HG03139 (cell line): ENCODE data around the gene FER.

Source experiments
- ATAC-seq: cut with Tn5 transposase; IDR thresholded peaks from one replicate; pipeline ENCODE4 v1.9.1; 2021; ENCODE audit not compliant: unreplicated experiment

Gene FER

DNA sequence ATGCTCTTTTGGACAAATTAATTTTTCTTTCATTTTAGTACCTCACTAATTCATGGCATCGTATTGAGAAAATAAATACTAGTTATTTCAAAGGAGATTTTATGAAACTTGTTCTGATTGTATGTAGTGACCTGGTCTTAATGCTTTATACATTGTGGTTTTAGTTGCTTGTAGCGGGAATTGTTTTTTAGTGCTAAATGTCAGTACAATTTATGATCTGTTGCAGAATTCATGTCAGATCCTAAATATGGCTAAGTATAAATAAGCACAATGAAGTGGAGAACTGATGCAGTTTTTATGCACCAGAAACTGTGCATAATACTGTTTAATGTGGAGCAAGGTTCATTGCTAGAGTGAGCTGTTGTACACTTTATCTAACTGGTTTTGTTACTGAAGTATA is 353.3 kb downstream of the FER start:
- ATAC-seq: no peak

- no peak for ATAC-seq
These were observed 354.5 kb downstream of the FER start for GRCh38 chr5:109102096-109102690.

DNA sequence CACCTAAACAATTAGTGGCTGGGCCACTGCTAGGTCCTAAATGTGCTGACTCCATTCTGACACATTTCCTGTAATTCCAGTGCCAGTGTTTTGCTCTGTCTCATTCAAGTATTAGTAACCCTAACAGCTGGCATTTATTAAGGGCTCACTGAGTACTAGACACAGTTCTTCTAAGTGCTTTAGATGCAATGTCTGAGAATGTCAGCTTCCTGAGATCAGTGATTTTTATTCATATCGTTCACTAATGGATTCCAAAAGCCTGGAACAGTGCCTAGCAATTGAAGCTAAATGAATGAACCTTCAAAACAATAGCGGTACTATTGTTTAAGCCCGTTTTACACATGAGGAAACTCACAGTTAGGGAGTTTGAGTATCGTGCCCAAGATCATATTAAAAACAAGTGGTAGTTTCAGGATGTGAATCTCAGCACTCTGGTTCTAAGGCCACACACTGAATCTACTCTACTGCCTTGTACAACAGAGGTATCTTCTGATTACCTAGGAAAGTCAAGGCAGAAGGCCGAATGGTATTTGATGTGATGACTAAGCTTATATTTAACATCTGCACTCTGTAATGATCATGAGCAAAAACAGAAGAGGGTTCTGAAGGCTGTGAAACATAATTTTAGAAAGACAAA is 358.1 kb downstream of the FER start:
- ATAC-seq: no peak

DNA sequence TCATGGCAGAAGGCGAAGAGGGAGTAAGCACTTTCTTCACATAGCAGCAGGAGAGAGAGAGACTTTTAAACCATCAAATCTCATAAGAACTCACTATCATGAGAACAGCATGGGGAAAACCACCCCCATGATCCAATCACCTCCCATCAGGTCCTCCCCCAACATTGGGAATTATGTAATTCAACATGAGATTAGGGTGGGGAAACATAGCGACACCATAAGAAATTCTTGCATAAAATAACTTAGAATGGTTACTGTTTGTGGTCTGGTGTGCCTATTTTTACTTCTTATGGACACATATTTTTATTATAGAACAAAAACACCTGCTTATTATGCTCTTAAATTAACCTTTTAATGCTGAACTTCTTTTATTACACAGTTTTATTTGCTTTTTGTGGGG is 364.0 kb downstream of the FER start:
- ATAC-seq: no peak

- no peak for ATAC-seq
These were observed 365.9 kb downstream of the FER start for GRCh38 chr5:109113608-109114007.

DNA sequence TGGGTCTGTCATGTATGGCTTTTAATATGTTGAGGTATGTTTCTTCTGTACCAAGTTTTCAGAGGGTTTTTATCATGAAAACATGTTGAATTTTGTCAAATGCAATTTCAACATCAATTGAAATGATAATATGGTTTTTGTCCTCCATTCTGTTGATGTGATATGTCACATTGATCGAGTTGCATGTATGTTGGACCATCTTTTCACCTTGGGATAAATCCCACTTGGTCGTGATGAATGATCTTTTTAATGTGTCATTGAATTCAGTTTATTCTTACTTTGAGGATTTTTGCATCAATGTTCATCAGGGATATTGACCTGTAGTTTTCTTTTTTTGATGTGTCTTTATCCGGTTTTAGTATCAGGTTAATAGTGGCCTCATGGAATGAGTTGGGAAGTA is 373.5 kb downstream of the FER start:
- ATAC-seq: no peak

GRCh38 chr5:109125755-109126429 is 378.2 kb downstream of the FER start:
- ATAC-seq: no peak

- no peak for ATAC-seq
These were observed 378.8 kb downstream of the FER start for GRCh38 chr5:109126481-109126880.

DNA sequence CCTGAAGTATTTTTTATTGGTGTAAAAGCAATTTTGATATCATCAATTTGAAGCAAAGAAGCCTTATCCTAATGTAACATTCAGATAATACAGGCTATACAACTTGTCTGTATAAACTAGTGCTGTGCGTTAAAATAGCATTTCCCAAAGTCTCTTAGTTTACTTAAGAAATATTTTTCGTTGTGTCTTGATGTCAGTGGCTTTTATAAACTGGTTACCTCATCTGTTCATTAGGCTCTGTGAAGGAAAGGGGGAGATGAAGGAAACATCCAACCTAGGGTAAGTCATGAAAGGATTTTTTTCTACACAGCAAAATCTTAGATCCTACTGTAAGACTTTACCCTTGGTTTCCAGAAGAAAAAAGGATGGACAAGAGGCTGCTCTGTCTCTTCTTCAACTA is 389.2 kb downstream of the FER start:
- no peak for ATAC-seq

DNA sequence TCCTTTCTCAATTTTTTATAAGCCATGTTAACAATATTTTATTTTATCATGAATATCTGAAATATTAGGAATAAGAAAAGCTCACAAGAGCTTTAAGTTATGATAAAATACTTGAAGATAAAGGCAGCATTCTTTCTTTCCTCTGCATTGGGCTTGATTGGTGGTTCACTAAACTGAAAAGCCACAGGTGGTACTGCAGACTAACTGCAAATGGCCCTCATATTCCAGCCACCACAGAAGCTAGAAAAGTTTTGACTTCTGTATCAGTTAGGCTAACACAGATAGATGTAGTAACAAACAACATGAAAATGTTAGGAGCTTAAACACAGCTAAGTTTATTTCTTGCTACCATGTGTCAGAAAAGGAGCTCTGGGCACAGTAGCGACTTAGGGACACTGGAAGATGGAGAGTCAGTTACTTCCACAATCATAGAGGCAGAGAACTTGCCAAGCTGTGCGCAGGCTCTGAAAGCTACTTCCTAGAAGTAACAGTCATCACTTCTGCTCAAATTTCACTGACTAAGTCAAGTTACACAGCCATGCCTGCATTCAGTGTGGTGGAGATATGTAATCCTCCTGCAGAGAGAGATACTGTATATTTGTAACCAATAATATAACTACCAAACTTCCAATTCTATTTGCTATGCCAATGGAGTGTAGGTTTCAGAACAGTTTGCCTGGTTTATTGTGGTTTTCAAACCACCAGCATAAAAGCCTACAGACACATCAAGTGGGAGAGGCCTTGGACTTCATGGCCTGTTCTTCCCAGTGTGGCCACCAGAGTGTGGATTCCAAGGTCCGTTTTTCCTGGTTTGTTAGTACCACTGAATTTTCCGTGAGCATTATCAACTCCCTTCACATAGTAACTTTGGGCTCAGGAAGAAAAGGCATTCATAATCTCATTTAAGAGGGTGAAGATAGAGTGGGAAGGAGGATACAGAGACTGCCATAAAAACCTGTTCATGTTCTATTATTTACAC is 393.8 kb downstream of the FER start:
- ATAC-seq: no peak

DNA sequence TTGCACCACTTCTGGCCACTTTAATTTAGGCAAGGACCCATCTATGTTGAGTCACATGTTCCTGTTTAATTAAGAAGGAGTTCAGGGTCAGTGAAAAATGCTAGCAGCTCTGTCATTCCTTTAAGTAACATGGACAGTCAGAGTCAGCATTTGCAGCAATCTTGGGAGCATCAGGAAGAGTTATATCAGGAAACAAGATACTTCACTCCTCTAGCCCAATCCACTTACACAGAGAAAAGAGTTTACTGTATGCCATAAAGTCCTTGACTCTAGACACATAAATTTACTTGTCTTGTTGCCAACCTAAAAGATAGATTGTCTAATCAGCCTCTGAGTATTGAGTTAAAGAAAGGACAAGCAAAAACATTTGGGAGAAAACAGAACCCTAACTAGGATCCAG is 395.3 kb downstream of the FER start:
- no peak for ATAC-seq

- ATAC-seq: no peak
These were observed 397.4 kb downstream of the FER start for GRCh38 chr5:109145139-109145538.

DNA sequence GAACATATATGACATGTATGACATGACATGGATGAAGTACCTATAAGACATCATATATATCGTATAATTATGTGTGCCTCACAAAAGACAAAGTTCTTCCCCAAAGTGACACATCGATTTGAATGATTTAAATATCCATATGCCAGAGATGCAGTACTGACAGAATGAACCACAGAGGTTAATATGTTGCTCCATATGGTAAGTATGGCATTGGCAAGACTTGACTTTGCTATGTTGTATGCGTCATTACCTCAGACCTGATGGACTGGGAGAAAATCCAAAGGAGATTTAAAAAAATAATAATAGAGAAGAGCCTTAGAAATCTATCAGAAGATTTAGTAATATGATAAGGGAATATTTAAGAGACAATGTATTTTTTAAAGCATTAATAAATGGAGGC is 398.9 kb downstream of the FER start:
- no peak for ATAC-seq

- ATAC-seq: no peak
These were observed 404.9 kb downstream of the FER start for GRCh38 chr5:109152565-109152964.

DNA sequence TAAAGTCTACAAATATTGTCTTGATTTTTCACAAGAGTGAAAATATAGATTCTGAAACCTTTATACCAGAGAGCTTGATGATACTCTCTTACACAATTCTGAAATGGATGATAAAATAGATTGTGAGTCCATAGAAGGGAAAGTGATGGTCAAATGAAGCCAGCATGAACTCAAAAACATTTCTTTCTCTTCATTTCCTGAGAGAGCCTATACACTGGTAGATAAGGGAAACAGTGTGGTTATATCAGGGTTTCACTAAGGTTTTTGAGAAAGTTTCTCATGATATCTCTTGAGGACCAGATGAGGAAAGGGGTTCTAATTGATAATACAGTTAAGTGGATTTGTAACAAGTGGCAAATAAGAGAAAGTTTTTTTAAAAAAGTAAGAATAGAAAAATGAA is 407.9 kb downstream of the FER start:
- ATAC-seq: peak; percentile 80

DNA sequence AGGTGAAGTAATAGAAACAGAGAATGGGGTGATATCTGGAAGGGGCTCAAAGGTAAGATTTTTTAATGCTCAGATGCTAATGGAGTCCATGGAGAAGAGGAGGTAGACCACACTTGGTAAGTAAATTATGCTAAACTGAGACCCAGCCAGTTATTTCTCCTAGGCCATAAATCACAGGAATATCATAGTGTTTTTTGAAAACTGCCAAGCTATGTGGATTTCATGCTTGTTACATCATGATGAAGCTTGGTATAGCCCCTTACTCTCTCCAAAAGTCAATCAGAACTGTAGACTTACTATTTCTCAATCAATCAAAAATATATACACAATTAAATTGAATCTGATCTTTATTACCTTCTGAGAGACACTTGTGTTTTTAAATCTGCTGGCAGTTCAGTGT is 409.2 kb downstream of the FER start:
- no peak for ATAC-seq

- no peak for ATAC-seq
These were observed 412.8 kb downstream of the FER start for GRCh38 chr5:109160468-109160867.

DNA sequence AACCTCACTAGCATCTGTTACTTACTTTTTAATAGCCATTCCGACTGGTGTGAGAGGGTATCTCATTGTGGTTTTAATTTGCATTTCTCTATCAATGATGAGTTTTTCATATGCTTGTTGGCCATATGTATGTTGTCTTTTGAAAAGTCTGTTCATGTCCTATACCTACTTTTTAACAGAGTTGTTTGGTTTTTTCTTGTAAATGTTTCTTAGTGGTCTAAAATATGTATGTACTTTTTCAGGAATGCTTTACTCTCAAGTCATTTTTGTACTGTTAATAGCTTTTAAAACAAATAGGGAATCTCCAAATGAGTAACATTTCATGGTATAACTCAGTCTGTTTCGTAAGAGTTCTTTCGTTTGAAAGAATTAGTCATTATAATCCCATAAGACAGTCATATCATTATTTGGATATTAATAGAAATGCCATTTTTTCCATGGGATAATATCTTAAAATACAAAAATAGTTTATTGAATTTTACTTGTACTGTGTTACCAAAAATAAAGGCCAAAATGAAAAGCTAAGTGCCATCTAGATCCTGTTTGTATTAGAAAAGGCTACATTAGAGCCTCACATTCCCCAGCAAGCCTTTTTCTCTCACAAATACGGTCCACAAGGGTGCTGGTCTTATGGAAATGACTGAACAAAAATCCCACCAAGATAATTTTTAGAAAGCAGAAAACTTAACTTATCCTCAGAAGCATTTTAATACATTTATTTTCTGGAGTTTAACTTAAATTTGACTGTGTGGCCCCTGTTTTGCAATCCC is 414.4 kb downstream of the FER start:
- peak; percentile 62 for ATAC-seq

DNA sequence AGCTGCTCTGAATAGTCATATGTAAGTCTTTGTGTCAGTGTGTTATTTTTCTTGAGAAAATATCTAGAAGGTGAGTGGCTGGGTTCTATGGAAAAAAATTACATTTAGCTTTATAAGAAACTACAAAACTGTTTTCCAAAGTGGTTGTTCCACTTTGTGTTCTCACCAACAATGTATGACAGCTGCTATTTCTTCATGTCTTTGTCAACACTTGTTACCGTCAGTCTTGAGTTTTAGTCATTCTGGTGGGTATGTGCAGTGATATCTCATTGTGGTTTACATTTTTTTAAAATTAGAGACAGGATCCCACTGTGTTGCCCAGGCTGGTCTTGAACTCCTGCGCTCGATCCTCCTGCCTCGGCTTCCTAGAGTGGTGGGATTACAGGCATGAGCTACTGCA is 415.6 kb downstream of the FER start:
- no peak for ATAC-seq

DNA sequence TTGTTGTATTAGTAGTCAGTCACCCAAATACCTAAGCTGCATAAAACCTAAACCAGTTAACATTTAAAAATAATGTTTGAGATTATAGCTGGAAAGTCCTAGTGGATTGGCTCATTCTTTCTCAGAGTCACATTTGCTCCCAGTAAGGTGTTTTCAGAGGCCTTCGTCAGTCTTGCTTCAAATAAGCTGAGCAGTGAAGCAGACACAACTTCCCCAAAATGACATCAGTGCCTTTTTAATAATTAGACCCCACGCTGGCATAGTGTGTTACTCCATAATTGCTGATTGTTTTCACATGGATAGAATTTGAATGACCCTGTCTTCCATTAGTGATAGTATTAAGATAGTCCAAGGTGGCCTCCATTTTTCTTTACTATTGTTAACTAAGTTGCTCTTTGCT is 416.3 kb downstream of the FER start:
- no peak for ATAC-seq

GRCh38 chr5:109167586-109167985 is 419.9 kb downstream of the FER start:
- ATAC-seq: no peak
